PC-3 (cell line): ENCODE results near the gene IRF9. TPM values are rescaled to one million over a fixed set of nuclear protein-coding genes. Genes with fewer than 3 reads are reported as not detected.

ENCODE experiments used
- ATAC-seq: fragments of 200-7000 bp; cut with Tn5 transposase; 2 replicates; pipeline ENCODE4 v1.9.1; 2020; ENCODE audit warnings: mild to moderate bottlenecking, moderate library complexity
- BruUV-seq: library from RNA; stranded (reverse); fragments of 400-500 nt; replicated peaks from 2 replicates; lab custom pipeline; 2021; lab: Mats Ljungman, UMichigan
- CTCF ChIA-PET: fragments of 300-600 bp; sonication (Branson Sonifier 250); formaldehyde crosslinking; loops from one replicate; lab custom pipeline; 2022; ENCODE audit warnings: antibody characterized with exemption; lab: Charles Lee
- POLR2A ChIA-PET: fragments of 300-600 bp; sonication (Branson Sonifier 250); formaldehyde crosslinking; loops from one replicate; lab custom pipeline; 2022; ENCODE audit warnings: antibody characterized with exemption; ENCODE audit not compliant: unreplicated experiment; lab: Charles Lee
- DNase-seq: peaks from one replicate; pipeline ENCODE4 v3.0.0-alpha.2; 2015
- H2AFZ ChIP-seq: fragments of 300-600 bp; sonication (generic); 2 replicates; pipeline ENCODE4 v1.6.0; 2016; ENCODE audit warnings: antibody characterized with exemption, low read length
- H3F3A ChIP-seq: fragments of 300-600 bp; sonication (generic); one replicate; pipeline ENCODE4 v1.6.0; 2017; ENCODE audit warnings: antibody characterized with exemption, low read length, control low read depth, mild to moderate bottlenecking; ENCODE audit not compliant: unreplicated experiment
- H3K27ac ChIP-seq: fragments of 300-600 bp; sonication (generic); 2 replicates; pipeline ENCODE4 v1.5.1; 2016; ENCODE audit warnings: mild to moderate bottlenecking, low read length
- H3K27me3 ChIP-seq: fragments of 300-600 bp; sonication (generic); 2 replicates; pipeline ENCODE4 v1.6.1; 2016; ENCODE audit warnings: low read length, mixed read lengths
- H3K36me3 ChIP-seq: fragments of 300-600 bp; sonication (generic); 2 replicates; pipeline ENCODE4 v1.6.1; 2016; ENCODE audit warnings: low read depth, mixed run types, low read length, mixed read lengths
- H3K4me1 ChIP-seq: fragments of 300-600 bp; sonication (generic); 2 replicates; pipeline ENCODE4 v1.5.1; 2016; ENCODE audit warnings: low read length; ENCODE audit not compliant: insufficient read depth
- H3K4me2 ChIP-seq: fragments of 300-600 bp; sonication (generic); 2 replicates; pipeline ENCODE4 v1.6.0; 2016; ENCODE audit warnings: low read length
- H3K4me3 ChIP-seq: fragments of 300-600 bp; sonication (generic); 2 replicates; pipeline ENCODE4 v1.5.1; 2016; ENCODE audit warnings: mild to moderate bottlenecking, low read length, mixed read lengths
- H3K79me2 ChIP-seq: fragments of 300-600 bp; sonication (generic); 2 replicates; pipeline ENCODE4 v1.6.1; 2017; ENCODE audit warnings: low read length, mixed read lengths
- H3K9ac ChIP-seq: fragments of 300-600 bp; sonication (generic); 2 replicates; pipeline ENCODE4 v1.6.0; 2016; ENCODE audit warnings: mild to moderate bottlenecking, low read length
- H3K9me2 ChIP-seq: fragments of 300-600 bp; sonication (generic); replicated peaks from 2 replicates; pipeline ENCODE4 v1.6.1; 2016; ENCODE audit warnings: mixed run types, low read length, mixed read lengths
- H3K9me3 ChIP-seq: fragments of 300-600 bp; sonication (generic); 2 replicates; pipeline ENCODE4 v1.6.1; 2016; ENCODE audit warnings: low read length, mixed read lengths
- H4K20me1 ChIP-seq: fragments of 300-600 bp; sonication (generic); 2 replicates; pipeline ENCODE4 v1.6.1; 2016; ENCODE audit warnings: low read length, mixed read lengths
- EZH2 ChIP-seq: fragments of 300-600 bp; sonication (generic); IDR thresholded peaks from one replicate; pipeline ENCODE4 v1.6.1; 2017; ENCODE audit warnings: antibody characterized with exemption, mild to moderate bottlenecking, low read length; ENCODE audit not compliant: unreplicated experiment
- EZH2phosphoT487 ChIP-seq: fragments of 300-600 bp; sonication (generic); IDR thresholded peaks from 2 replicates; pipeline ENCODE4 v1.6.1; 2018; ENCODE audit warnings: mild to moderate bottlenecking, antibody characterized with exemption, low read length, borderline replicate concordance
- intact Hi-C: fragments of 100-400 bp; cut with micrococcal nuclease; formaldehyde crosslinking; loops from 2 replicates; pipeline ENCODE4 v1.9.0; 2023
- total RNA-seq: library from RNA; depleted of rRNA; stranded (reverse); fragments of >200 nt; gene quantifications from 2 replicates; pipeline ENCODE4 v1.2.3, GENCODE V29; 2014
- TF ChIP-seq, protein P1 (sequence below): fragments of 300-600 bp; sonication (generic); conservative IDR thresholded peaks from 2 replicates; pipeline ENCODE4 v1.5.1; 2017; ENCODE audit warnings: antibody characterized with exemption, low read depth, mild to moderate bottlenecking, low read length

IRF9 gene
- total RNA-seq, 1 experiment from 2014 or later = 10.5 TPM

DNA sequence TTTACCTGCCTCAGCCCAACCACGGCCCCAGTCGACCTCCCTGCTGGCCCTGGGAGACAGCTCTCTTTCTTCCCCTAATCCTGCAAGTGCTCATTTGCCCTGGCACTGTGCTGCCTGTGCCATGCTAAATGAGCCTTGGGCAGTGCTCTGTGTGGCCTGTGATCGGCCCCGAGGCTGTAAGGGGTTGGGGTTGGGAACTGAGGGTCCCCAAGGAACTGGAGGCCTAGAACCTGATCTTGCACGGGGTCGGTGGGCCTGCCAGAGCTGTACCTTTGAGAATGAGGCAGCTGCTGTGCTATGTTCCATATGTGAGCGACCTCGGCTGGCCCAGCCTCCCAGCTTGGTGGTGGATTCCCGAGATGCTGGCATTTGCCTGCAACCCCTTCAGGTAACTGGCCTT is 11.0 kb upstream of the IRF9 start:
- H2AFZ ChIP-seq = no peak overlapping the region
- H3K4me3 ChIP-seq = no peak overlapping the region
- TF ChIP-seq EZH2phosphoT487 (no peak), EZH2 (no peak)
- TF ChIP-seq, protein P1, sequence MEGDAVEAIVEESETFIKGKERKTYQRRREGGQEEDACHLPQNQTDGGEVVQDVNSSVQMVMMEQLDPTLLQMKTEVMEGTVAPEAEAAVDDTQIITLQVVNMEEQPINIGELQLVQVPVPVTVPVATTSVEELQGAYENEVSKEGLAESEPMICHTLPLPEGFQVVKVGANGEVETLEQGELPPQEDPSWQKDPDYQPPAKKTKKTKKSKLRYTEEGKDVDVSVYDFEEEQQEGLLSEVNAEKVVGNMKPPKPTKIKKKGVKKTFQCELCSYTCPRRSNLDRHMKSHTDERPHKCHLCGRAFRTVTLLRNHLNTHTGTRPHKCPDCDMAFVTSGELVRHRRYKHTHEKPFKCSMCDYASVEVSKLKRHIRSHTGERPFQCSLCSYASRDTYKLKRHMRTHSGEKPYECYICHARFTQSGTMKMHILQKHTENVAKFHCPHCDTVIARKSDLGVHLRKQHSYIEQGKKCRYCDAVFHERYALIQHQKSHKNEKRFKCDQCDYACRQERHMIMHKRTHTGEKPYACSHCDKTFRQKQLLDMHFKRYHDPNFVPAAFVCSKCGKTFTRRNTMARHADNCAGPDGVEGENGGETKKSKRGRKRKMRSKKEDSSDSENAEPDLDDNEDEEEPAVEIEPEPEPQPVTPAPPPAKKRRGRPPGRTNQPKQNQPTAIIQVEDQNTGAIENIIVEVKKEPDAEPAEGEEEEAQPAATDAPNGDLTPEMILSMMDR = no peak
- H3F3A ChIP-seq = no peaks in the 10 kb centered on the region
- ATAC-seq (no peak), DNase-seq (no peak)
- CTCF ChIA-PET = no interaction called here
- peaks cover 29% of the 10 kb centered on the region; the same call in 1 of the 2 replicates for H3K36me3 ChIP-seq
- POLR2A ChIA-PET = no interaction called here
- no peak overlapping the region for H3K9ac ChIP-seq
- intact Hi-C loops = no loop called here
- H3K79me2 ChIP-seq = peaks cover 39% of the 10 kb centered on the region
- no peak overlapping the region for H3K27ac ChIP-seq
- H3K9me2 ChIP-seq = no peaks in the 10 kb centered on the region
- no peaks in the 10 kb centered on the region for H3K9me3 ChIP-seq
- no peaks in the 10 kb centered on the region for H3K27me3 ChIP-seq
- H4K20me1 ChIP-seq = no peaks in the 10 kb centered on the region
- peaks cover 17% of the 10 kb centered on the region for H3K4me1 ChIP-seq
- BruUV-seq = no TSS peak
- no peak overlapping the region for H3K4me2 ChIP-seq

GRCh38 chr14:24150567-24150966 is 10.5 kb upstream of the IRF9 start:
- Histone ChIP-seq H3K4me1 (peaks cover 12% of the 10 kb centered on the region), H3K36me3 (peaks cover 34% of the 10 kb centered on the region; the same call in 1 of the 2 replicates), H3K27me3 (no peaks in the 10 kb centered on the region), H4K20me1 (no peaks in the 10 kb centered on the region), H3F3A (peaks cover 3% of the 10 kb centered on the region), H3K9me3 (no peaks in the 10 kb centered on the region), H2AFZ (no peak overlapping the region), H3K4me3 (no peak overlapping the region), H3K27ac (no peak overlapping the region), H3K9ac (no peak overlapping the region), H3K9me2 (no peaks in the 10 kb centered on the region), H3K4me2 (no peak overlapping the region), H3K79me2 (peaks cover 34% of the 10 kb centered on the region)
- no peak for DNase-seq
- TF ChIP-seq EZH2phosphoT487 = no peak
- no peak for TF ChIP-seq EZH2
- TF ChIP-seq, protein P1 = no peak
- ChIA-PET POLR2A (no interaction called here), CTCF (no interaction called here)
- no peak for ATAC-seq
- BruUV-seq = no TSS peak
- intact Hi-C loops = no loop called here

- peaks cover 30% of the 10 kb centered on the region for H3K79me2 ChIP-seq
- no peak for ATAC-seq
- TF ChIP-seq EZH2phosphoT487 (no peak), EZH2 (no peak)
- TF ChIP-seq, protein P1 = no peak
- no peaks in the 10 kb centered on the region for H3K27me3 ChIP-seq
- peaks cover 38% of the 10 kb centered on the region; the same call in 1 of the 2 replicates for H3K36me3 ChIP-seq
- H3K4me1 ChIP-seq = peaks cover 8% of the 10 kb centered on the region
- CTCF ChIA-PET = no interaction called here
- H3K4me3 ChIP-seq = no peak overlapping the region
- no peaks in the 10 kb centered on the region for H3K9me2 ChIP-seq
- H4K20me1 ChIP-seq = no peaks in the 10 kb centered on the region
- H2AFZ ChIP-seq = no peak overlapping the region
- H3K9ac ChIP-seq = no peak overlapping the region
- DNase-seq = no peak
- POLR2A ChIA-PET = no interaction called here
- intact Hi-C loops = no loop called here
- no peak overlapping the region for H3K27ac ChIP-seq
- peaks cover 4% of the 10 kb centered on the region for H3F3A ChIP-seq
- no peaks in the 10 kb centered on the region for H3K9me3 ChIP-seq
- H3K4me2 ChIP-seq = no peak overlapping the region
- no TSS peak for BruUV-seq
Measured at GRCh38 chr14:24150993-24151392, 10.1 kb upstream of the IRF9 start.
